Measurements from ENCODE around the gene KLRD1.
A peak's percentile ranks its signal among the peaks of the same experiment; 100 is the strongest.
"Not testable (repeated sequence)": the region's sequence is repeated elsewhere in the genome, so short reads cannot be mapped to it uniquely, and the experiment has no call there.

KLRD1 gene

DNA sequence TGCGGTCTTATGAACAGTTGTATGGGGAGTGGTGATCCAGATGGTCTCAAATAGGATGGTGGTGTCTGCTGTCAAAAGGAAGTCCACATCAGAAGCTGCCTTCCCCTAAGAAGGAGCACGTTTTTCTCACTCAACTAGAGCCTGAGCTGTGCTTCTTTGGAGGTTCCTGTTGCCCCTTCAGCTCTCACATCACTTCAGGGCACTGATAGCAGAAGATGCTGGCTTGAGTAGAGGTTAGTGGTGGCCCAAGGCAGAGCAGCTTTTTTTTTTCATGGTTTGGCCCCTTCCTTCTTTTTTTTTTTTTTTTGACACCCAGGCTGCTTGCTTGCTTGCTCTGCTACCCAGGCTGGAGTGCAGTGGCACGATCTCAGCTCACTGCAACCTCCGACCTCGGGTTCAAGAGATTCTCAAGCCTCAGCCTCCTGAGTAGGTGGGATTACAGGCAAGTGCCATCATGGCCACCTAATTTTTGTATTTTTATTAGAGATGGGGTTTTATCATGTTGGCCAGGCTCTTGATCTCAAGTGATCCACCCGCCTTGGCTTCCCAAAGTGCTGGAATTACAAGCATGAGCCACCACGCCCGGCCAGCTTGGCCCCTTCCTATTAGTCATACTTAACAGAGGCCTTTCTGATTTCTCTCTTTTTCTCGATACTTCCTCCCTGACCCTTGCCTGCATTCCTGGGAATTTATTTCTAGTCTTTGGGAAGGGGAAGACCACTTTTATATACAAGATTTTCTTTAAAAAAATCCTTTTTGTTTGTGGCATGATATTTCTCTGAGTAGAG, 31.6 kb downstream of the KLRD1 start:
- DNase-seq = no peak

DNA sequence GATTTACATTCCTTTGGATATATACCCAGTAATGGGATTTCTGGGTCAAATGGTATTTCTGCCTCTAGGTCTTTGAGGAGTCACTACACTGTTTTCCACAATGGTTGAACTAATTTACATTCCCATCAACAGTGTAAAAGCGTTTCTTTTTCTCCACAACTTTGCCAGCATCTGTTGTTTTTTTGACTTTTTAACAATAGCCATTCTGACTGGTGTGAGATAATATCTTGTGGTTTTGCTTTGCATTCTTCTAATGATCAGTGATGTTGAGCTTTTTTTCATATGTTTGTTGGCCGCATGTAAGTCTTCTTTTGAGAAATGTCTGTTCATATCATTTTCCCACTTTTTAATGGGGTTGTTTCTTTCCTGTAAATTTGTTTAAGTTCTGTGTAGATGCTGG, 33.3 kb downstream of the KLRD1 start:
- DNase-seq = not testable (repeated sequence)

DNA sequence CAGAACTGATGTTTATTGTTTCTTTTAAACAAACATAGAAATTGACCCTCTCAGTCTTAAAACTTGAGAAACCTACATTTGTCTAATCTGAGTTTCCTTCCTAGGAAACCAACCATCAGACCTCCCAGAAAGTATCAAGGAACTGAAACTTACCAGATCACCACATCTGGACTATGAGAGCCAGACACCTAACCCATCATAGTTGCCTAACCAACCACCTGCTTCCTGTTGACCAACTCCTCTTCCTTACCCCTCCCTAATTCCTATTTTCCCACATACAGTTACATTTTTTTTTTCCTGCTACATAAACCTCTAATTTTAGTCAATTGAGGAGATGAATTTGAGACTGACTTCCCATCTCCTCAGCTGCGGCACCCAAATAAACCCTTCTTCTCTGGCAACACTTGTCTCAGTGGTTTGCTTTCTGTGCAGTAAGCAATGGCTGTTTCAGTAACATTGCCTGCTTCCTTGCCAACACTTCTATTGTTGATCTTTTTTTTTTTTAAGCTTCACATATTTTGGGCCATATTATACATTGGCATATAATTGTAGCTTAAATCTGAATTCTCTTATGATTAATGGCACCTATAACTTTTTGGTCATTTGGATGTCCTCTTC, 34.3 kb downstream of the KLRD1 start:
- DNase-seq = no peak

DNA sequence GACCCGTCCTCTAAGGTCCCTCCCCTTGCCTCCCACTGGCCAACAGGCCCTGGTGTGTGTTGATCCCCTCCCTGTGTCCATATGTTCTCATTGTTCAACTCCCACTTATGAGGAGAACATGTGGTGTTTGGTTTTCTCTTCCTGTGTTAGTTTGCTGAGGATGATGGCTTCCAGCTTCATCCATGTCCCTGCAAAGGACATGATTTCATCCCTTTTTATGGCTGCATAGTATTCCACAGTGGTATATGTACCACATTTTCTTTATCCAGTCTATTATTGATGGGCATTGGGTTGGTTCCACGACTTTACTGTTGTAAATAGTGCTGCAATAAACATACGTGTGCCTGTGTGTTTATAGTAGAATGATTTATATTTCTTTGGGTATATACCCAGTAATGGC, 43.8 kb downstream of the KLRD1 start:
- not testable (repeated sequence) for DNase-seq

DNA sequence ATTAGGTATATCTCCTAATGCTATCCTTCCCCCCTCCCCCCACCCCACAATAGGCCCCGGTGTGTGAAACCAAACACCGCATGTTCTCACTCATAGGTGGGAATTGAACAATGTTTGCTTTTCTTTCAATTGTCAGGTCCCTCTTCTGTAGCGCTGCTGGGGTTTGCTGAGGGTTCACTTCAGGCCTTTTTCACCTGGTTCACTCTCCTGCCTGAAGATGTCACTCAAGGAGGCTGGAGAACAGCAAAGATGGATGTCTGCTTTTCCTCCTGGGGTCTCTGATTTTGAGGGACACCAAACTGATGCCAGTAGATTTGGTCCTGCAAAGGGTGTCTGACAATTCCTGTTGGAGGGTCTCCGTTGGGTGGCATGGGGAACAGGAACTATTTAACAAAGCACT, 46.4 kb downstream of the KLRD1 start:
- DNase-seq = no peak

DNA sequence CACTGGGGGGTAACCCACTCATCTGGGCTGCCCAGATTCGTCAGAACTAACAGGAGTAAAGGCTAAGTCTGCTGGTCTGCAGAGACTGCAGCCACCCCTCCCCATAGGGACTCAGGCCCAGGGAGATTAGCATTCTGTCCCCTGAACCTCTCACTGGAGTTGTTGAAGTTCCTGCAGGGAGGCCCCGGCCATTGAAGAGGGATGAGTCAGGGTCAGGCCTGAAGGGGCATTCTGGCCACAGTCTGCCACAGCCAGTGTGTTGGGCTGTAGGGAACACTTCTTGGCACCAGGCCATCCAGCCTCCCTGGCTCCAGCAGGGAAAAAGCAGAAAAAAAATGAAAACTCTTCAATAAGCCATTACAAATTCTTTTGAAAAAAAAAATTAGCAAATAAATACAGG, 46.8 kb downstream of the KLRD1 start:
- no peak for DNase-seq

DNA sequence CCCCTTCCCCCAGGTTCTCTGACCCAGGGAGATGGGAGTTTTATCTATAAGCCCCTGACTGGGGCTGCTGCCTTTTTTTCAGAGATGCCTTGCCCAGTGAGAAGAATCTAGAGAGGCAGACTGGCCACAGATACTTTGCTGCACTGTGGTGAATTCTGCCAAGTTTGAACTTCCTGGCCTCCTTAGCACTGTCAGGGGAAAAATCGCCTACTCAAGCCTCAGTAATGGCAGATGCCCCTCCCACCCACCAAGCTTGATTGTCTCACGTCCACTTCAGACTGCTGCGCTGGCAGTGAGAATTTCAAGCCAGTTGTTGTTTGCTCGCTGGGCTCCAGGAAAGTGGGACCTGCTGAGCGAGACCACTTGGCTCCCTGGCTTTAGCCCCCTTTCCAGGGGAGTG, 50.5 kb downstream of the KLRD1 start:
- no peak for DNase-seq

DNA sequence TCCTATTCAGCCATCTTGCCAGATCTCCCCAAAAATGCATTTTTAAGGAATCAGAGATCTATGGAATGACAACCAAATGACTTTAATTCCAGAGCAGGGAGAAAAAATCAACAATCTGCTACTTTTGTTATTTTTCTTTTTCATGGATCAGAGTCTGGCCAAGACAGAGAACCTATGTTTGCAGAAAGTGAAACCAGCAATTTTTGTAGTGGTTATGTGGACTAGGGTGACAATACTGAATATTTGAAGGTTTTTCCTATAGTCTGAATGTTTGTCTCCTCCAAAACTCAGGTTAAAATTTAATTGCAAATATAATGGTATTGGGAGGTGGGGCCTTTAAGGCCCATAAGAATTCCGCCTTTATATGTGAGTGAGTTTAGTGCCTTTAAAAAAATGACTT, 51.3 kb downstream of the KLRD1 start:
- DNase-seq = no peak

DNA sequence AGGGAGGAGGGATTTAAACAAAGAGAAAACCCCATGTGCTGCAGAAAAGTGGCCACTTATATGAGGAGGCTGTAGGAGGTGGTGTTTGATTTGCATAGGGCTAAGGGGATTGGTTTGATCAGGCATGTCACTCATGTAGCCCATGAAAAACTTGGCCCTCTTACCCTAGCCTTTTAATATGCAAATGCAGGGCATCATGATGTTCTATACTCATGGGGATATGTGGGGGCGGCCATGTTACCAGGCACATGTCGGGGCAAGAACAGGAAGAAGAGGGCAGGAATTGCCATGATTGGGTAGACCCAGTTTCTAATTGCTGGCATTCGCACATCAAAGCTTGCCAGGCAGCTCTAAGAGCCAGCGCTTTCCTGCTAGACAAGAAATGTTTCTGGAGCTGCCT, 53.4 kb downstream of the KLRD1 start:
- no peak for DNase-seq

DNA sequence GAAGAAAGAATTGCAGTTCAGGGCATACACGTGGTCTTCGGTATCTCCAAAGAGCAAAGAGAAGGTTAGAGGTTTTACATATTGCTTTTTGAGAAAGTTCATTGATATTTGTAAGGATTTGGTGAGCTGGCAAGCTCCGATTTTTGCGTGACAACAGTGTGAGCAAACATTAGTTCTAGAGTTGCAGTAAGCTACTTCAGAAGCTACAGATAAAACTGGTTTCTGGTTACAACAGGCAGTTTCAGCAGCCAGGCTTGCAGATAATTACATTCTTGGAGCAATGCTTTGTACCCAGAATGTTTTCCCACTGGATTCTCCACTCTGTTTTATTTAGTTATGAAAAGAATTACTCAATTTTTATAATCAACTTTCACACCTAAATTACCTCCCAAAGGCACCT, 54.0 kb downstream of the KLRD1 start:
- DNase-seq = no peak

DNA sequence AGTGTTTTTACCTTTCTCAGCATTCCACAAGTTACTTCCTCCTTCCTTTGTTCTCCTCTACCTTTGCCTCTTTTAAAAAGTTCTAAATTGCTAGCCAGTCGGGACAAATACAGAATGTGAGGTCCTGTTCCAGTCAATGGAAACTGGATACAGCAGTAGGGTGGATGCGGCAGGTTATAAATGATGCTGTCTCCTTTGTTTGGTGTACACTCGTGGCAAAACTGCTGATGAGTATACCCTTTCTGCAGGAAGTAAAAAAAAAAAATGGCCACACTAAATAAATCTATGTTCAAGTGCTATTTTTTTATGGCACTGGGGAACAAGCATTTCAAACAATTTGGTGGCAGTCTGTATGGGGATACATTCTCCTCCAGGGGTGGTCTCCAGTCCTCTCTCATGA, 54.7 kb downstream of the KLRD1 start:
- no peak for DNase-seq

DNA sequence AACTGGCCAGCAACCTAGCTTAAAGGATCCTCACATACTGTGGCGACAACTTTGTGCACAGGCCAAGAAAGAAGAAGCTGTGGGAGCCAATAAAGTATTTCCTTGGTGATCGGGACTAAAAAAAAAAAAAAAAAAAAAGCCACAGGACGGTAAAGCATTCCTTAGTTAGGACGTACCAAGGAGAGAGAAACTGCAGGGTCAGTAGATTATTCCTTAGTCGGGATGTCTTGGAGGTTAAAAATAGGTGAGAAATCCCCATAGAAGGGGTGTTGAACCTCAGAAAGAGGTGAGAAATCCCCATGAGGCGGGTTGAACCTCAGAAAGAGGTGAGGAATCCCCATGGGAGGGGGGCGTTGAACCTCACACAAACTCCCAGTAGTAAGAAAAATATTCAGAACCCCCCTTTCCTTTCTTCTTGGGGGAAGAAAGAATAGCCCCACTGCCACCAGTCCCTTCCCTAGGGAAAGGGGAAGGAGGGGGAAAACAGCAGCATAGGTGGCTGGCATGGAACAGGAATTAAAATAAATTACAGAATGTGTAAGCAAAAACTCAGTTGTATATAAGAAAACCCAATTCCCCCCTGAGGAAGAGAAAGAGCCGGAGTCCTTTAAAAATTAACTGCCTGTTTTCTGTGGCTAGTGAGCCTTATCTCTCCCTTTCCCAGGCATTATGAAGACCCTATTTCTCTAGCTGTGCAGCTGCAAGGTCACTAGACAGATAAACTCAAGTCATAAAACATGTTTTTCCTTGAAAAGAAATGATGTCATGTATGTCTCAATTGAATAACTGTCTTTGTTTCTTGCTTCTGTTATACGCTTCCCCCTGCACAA, 55.4 kb downstream of the KLRD1 start:
- DNase-seq = no peak

DNA sequence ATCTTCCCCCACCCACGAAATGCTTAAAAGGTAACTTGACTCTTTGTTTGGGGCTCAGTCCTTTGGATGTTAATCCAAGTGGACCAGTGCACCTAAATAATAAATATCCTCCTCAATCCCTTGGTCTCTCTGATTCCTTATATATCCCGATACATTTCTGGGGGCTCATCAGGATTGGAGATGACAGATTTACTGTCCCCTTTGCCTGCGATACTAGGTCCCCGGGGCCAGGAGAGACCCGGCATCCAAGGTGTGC, 55.9 kb downstream of the KLRD1 start:
- no peak for DNase-seq

DNA sequence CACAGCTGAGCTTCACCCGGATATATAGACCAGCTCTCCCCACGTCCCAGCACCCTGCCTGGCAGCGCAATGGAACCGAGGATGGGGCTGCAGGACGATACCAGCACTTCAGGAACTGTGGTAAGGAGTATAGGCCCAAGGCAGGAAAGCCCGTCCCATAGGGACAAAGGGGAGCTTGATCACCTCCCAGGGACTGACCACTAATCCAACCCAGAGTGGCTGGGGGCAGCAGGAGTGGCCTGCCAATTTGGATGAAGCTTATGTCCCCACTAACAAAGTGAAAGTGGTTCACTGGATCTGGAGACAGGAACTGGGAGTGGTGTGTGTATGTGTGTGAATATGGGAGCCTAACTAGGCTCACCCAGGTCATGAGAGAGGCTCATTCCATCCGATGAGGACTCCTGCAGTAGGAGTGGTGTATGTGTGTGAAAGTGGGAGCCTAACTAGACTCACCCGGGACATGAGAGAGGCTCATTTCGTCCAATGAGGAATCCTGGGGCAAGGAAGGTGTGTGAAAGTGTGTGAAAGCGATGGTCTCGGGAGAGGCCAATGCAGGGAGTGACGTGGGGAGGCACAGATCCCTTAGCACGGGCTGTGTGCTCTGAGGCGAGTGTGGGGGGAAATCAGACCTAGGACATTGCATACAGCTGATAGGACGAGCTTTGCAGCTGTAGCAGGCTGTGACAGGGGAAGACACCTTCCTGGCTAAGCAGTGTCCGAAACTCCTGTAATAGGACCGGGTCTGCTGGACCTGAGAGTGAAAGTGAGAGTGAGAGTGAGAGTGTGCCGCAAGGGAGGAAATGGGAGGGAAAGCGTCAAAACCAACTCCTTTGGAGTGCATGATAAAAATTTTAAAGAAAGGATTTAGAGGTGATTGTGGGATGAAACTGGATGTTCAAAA, 56.5 kb downstream of the KLRD1 start:
- peak; percentile 68 for DNase-seq

DNA sequence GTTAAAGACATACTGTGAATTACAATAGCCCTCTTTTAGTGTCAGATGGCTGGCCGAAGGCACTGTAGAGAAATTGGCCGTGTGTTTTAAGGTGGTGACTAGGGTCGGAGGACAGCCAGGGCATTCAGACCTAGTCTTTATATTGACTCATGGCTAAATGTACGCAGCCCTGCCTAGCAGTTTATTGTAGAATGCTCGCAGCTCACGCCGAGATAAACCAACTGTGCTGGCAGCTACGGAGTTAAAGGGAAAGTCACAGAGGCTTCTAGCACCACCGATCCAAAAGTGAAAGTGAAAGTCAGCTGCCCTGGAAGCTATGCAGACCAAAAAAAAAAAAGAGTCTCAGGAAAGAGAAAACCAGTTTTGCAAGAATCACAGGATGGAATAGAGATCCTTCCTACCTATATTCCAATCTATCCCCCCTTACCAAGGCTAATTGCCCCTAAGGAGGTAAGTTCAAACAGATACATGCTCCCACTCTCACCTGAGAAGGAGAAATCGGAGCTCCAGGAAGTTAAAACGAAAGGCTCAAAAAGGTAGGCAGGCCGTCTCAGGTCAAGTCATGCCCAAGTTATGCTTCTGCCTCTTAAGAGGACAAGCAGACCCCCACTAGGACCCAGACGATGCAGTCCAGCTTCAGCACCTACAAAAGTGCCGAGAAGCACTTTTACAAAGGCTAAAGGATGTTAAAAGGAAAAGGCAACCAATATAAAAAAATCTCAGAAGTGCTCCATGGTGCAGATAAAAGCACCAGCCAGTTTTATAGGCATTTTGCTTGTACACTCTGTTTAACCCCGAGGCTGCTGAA, 57.3 kb downstream of the KLRD1 start:
- peak; percentile 70 for DNase-seq

DNA sequence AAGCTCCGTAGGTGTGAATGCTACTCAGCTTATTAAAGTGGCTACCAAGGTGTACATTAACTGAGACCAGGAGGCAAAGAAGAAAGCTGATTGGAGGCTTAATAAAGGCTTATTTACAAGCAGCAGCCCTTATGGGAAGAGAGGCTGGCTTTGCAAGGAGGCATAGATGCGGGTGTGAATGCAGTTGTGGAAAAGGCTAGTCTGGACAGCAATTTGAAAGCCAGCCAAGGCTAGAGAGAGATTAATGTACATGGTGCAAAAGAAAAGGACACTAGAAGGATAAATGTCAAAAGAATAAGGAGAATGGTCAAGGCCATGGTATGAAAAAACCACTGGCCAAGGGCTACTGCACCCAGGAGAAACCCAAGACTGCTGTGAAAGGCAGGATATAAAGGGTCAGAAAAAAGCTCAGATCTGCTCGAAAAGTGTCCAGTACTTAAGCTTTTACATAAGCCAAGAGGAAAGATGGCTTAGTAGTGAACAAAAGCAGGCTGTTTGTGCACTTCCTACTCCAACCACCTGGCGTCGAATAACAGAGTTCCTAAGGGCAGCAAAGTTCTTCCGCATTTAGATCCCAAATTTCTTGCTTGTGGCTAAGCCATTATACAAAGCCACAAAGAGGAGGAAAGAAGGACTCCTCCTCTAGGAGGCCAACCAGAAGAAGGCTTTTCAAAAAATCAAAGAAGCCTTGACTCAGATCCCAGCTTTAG, 58.2 kb downstream of the KLRD1 start:
- no peak for DNase-seq

DNA sequence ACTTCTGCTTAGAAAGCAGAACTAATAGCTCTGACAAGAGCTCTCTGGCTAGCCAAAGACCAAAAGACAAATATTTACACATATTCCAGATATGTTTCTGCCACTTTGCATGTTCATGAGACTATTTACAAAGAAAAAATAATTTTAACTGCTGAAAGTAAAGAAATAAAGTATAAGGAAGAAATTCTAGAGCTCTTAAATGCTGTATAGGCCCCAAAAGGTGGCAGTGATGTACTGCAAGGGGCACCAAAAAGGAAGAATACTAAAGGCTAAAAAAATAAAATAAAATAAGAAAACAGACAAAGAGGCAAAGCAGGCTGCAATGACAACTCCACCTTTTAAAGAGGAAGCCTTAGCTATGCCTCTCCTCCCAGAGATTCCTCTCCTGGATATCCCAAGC, 59.2 kb downstream of the KLRD1 start:
- no peak for DNase-seq

DNA sequence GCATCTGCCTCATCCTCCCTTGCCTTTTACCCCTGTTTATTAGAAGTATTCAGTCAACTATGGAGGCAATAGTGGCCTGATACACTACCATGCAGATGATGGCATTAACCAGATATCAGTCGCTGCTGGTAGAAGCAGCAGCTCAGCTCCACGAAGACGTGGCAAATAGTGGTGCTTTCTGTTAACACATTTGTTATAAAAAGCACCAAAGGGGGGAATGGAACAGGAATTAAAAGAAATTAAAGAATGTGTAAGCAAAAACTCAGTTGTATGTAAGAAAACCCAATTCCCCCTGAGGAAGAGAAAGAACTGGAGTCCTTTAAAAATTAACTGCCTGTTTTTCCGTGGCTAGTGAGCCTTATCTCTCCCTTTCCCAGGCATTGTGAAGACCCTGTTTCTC, 60.0 kb downstream of the KLRD1 start:
- not testable (repeated sequence) for DNase-seq

DNA sequence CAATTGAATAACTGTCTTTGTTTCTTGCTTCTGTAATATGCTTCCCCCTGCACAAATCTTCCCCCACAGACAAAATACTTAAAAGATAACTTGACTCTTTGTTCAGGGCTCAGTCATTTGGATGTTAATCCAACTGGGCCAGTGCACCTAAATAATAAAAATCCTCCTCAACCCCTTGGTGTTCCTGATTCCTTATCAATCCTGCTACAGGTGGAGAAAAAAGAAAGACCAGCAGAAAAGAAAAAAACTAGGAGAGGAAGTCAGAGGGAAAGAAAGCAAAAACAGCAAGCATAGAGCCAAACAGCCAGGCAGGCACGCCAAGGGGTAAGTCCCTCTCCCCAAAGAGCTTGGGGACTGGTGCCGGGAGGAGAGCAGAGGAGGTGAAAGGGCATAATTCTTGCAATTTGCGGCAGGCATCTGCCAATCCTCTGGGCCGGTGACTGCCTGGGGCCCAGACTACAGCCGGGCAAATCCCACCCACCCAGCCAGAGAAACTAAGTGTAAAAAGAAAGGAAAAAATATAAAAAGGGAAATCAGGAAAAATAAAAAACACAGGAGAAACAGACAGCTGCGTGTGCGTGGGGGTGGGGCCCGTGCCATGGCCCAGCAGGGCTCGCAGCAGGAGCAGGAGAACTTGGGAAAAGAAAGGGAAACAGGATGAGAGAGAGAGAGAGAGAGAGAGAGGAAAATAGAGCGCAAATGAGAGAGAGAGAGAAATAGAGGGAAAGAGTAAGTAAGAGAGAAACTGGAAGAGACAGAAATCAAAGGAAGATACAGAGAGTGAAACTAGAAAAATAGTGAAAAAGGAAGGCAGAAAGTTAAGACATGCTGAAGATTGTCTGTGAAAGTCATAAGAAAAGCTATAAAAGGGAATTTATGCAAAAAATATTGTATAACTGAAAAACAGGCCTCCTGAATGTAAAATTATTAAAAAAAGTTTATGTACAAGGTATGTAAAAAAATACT, 60.8 kb downstream of the KLRD1 start:
- DNase-seq = peak; percentile 52

All from activated CD8-positive, alpha-beta memory T cell treated with anti-CD3 and anti-CD28 coated beads, Interleukin-2, amount 50 U/mL, for 48 hours (primary cell).